ENCODE measurements around the gene ZNF292.

- TF ChIP-seq EZH2 (IDR thresholded peaks at IDR 0.05) (no peak), POLR2AphosphoS5 (IDR thresholded peaks at IDR 0.05; ENCODE audit: borderline replicate concordance, low read depth, low read length) (peak; percentile 66), FOXP2 (optimal IDR thresholded peaks at IDR 0.05; ENCODE audit: control extremely low read depth, extremely low read length, insufficient read depth) (no peak)
Measured at GRCh38 chr6:87151781-87152525, 3.4 kb upstream of the ZNF292 start.

Measured in SK-N-MC (cell line).